Stimulated activated CD8-positive, alpha-beta memory T cell treated with anti-CD3 and anti-CD28 coated beads, Interleukin-2, amount 100 ng/mL, for 48 hours (primary cell): ENCODE results near the gene B4GAT1.
"Not testable (repeated sequence)": the region's sequence is repeated elsewhere in the genome, so short reads cannot be mapped to it uniquely, and the experiment has no call there.

Source experiments
- DNase-seq, 2 donors: peaks; one replicate each; pipeline ENCODE4 v3.0.0-alpha.2; 2020; ENCODE audit warnings: low read depth in 2 of 2

The B4GAT1 gene

GRCh38 chr11:66347425-66348276 is at the start of gene B4GAT1:
Gene B4GAT1 (minus strand): TSS chr11:66347629. CDS start chr11:66347545, 84 bp downstream.
- peak; percentile 60 to 80 for DNase-seq

- DNase-seq, result no peak
Observed at GRCh38 chr11:66393954-66394353, 46.5 kb upstream of the B4GAT1 start.

GRCh38 chr11:66391322-66391721 is 43.9 kb upstream of the B4GAT1 start:
- DNase-seq, result no peak

GRCh38 chr11:66388780-66389386 is 41.5 kb upstream of the B4GAT1 start:
- DNase-seq, result peak; percentile 51 to 66

- peak; percentile 68 to 76 for DNase-seq
Observed at GRCh38 chr11:66386171-66387069, 39.0 kb upstream of the B4GAT1 start.

- not testable (repeated sequence) for DNase-seq
Observed at GRCh38 chr11:66384316-66384715, 36.9 kb upstream of the B4GAT1 start.

- DNase-seq, result not testable (repeated sequence)
Observed at GRCh38 chr11:66380264-66380663, 32.8 kb upstream of the B4GAT1 start.

- DNase-seq, result not testable (repeated sequence)
Observed at GRCh38 chr11:66373690-66374287, 26.4 kb upstream of the B4GAT1 start.

GRCh38 chr11:66373265-66373664 is 25.8 kb upstream of the B4GAT1 start:
- DNase-seq, result no peak

- peak; percentile 73 to 74 for DNase-seq
Observed at GRCh38 chr11:66371627-66372415, 24.4 kb upstream of the B4GAT1 start, which contains the start of gene SLC29A2. Gene SLC29A2 (minus strand): TSS chr11:66371760. CDS start chr11:66371591, 169 bp downstream.

GRCh38 chr11:66369073-66369894 is 21.9 kb upstream of the B4GAT1 start:
- DNase-seq, result no peak

- DNase-seq, result no peak
Observed at GRCh38 chr11:66368484-66368883, 21.1 kb upstream of the B4GAT1 start.

- DNase-seq, result no peak
Observed at GRCh38 chr11:66367561-66368312, 20.3 kb upstream of the B4GAT1 start.

GRCh38 chr11:66366844-66367477 is 19.5 kb upstream of the B4GAT1 start:
- DNase-seq, result no peak

- DNase-seq, result no peak
Observed at GRCh38 chr11:66365711-66366619, 18.5 kb upstream of the B4GAT1 start.

GRCh38 chr11:66365166-66365565 is 17.7 kb upstream of the B4GAT1 start:
- DNase-seq, result no peak

- DNase-seq, result peak; percentile 73 to 83
Observed at GRCh38 chr11:66363805-66364535, 16.5 kb upstream of the B4GAT1 start.
